Midbrain (tissue), 1 donor: ENCODE data around the gene B3GALT4.
A peak's percentile ranks its signal among the peaks of the same experiment; 100 is the strongest.

Experiments used
- DNase-seq: peaks from one replicate; lab custom pipeline; 2025; lab: John Stamatoyannopoulos, UW

The B3GALT4 gene

GRCh38 chr6:33315793-33316602, 39.1 kb downstream of the B3GALT4 start:
- no peak for DNase-seq

DNA sequence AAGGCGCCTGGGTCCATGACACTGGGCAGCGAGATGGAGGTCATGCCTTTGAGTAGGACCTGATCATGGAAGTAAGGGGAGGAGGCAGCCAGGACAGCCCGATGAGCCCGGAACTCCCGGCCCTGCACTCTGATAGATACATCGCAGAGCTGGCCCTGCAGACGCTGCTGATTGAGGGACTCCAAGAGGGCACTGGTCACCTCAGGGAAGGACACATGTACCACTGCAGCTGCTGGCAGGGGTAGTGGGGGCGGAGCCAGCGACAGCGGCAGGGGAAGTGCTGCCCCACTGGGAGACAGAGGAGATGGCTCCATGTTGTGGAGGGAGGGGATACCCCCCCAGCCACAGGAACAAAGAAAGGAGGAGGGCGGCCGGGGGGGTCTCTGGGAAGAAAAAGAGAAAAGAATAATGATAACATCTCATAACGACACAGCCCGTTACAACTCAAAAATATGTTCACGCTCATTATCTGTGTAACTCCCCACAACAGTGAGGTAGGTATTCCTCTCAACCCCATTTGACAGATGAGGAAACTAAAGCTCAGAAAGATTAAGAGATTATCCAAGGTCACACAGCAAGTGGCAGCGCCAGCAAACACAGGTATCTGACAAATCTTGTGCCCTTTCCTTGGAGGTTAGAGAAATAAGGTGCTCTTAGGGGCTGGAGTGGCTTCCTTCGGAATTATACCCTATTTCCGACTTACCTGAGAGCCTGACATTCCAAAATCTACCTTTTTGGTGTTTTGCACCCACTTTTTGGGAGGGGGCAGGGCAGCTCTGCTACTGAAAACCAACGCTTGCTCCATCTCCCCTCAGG, 39.9 kb downstream of the B3GALT4 start:
- no peak for DNase-seq

DNA sequence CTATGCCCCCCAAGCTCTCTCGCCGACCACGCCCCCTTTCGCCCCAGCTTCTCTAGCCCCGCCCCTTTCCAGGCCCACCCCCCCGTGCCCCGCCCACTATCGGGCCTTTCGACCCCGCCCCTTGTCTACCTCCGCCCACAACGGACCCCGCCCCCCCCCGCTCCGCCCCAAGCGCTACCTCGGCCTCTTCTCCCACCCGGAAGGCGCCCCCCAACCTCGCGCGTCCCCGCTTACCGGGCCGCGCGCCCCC, 40.4 kb downstream of the B3GALT4 start:
- DNase-seq: peak; percentile 72

DNA sequence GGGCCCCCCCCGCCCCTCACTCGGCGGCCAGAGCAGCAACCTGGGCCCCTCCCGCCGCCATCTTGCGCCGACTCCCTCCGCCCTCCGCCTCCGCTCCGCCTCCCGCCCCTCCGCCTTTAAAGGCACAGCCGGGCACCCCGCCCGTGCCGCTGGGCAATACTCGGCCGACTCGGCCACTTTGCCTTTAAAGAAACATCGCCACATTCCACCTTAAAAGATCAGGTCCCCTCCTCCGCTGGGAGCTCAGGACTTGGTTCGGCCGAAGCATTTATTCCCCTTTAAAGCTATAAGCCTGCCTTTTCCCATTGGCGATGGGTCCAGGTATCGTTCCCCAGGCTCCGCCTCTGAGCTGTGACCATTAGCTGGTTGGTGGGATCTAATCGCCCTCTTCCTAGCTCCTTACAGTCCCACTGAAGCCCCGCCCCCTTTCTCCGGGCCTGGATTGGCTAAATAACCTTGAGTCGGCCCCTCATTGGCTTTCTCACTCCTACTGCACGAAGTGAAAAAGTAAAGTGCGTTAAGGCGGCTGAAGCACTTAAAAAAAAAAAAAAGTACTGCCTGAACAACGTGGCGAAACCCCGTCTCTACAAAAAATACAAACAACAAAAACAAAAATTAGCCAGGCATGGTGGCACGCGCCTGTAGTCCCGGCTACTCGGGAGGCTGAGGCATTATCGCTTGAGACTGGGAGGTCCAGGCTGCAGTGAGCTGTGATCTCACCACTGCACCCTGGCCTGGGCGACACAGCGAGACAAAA, 40.9 kb downstream of the B3GALT4 start, which contains the start of gene ZBTB22:
Gene ZBTB22, minus strand, starts transcription at position 76 of the 757 bp plus-strand sequence. CDS start 828 bp downstream, outside the sequence.
- DNase-seq: peak; percentile 99

DNA sequence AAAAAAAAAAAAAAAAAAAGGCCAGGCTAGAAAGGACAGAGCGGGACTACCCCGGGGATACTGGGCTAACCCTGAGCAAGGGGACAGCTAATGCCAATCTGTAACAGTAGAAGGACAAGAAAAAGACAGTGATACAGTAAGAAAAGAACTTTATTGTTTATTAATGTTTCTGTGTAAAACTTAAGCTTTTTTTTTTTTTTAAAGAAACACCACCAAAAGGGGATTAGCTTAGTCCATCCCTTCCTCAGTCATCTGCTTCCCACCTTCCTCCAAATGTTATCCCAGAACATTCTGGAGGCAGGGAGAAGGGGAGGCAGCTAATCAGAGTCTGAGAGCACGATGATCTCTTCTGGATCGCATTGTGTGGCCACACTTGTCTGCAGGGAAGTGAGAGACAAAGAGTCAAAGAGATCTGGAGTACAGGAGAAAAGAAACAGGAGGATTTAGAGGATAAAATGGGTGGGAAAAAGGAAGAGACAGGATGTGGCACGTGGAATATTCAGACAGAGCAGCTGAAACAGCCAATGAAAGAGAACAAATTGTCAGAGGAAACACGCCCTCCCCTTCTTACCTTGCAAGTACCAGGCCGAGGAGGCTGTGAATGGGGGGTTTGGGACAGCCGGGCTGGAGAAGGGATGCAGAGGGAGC, 41.6 kb downstream of the B3GALT4 start:
- DNase-seq: no peak

DNA sequence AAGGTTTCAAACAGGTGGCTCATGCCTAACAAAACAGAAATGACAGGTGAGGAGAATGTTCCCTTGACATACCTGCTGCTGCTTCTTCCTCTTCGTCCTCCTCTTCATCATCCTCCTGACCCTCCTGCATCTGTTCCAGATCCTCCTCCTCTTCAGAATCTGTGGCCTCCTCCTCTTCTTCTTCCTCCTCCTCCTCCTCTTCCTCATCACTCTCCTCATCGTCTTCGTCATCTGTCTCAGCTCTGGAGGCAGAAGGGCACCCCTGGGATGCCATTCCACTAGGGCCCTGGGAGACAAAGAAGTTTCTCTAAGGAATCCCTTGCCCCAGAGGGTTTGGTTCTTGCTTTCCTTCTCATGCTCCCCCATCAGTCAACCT, 43.0 kb downstream of the B3GALT4 start:
- no peak for DNase-seq

DNA sequence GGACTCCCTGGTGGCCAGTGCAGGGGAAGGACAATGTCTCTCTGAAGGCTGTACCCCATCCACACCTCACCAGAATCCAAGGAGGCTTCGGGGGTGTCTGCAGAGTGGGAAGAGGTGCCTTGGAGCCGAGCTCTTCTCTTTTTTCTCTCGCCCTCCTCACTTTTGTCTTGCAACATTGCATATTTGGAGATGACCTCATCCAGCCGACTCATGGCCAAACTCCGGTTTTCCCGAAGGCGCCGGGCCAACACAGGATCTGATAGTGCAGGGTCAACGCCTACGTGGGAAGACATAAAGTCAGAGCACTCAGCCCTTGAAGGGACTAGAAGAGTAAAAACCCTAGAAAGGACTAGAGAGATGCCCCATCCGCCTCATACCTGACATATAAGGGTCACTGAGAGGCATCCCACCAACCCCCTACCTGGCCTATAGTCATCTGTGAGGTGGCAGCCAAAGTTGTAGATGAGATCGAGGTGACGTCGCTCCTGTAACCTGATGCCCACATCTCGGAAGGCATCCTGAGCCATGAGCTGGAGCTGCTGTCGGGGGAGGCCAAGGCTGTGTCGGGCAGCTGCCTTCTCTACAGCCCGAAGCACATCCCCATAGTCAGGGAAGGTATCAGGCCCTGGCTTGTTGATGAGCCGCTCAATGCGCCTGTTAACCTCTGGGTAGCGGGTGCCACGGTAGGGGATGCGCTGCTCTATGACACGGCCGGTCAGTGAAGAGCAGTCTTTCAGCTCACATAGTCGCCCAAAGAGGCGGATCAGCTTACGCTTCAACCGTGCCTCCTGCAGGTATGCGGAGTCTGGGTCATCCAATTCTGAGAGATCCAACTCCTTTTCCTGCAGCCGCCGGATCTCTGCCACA, 43.6 kb downstream of the B3GALT4 start:
- no peak for DNase-seq

GRCh38 chr6:33321227-33321626, 44.3 kb downstream of the B3GALT4 start:
- no peak for DNase-seq

- no peak for DNase-seq
Observed at GRCh38 chr6:33323623-33323948, 46.7 kb downstream of the B3GALT4 start.

- DNase-seq: no peak
Observed at GRCh38 chr6:33324125-33324524, 47.2 kb downstream of the B3GALT4 start.
